GM12878 (cell line): ENCODE data around the gene TMEM138. TPM values are rescaled to one million over a fixed set of nuclear protein-coding genes. Genes with fewer than 3 reads are reported as not detected.

Experiments used
- ATAC-seq: fragments of 200-7000 bp; cut with Tn5 transposase; 3 replicates; pipeline ENCODE4 v1.9.1; 2020; ENCODE audit warnings: mild to moderate bottlenecking, moderate library complexity
- BruUV-seq: library from RNA; stranded (reverse); fragments of 400-500 nt; replicated peaks from 2 replicates; lab custom pipeline; 2021; lab: Mats Ljungman, UMichigan
- CTCF ChIA-PET: fragments of 300-600 bp; sonication (Branson Sonifier 250); formaldehyde crosslinking; extraction: SDS; loops from one replicate; lab custom pipeline; 2021; ENCODE audit warnings: inconsistent platforms; lab: Yijun Ruan, JAX
- POLR2A ChIA-PET: fragments of 350-600 bp; formaldehyde crosslinking; extraction: SDS; loops from one replicate; lab custom pipeline; 2021; ENCODE audit warnings: inconsistent platforms; lab: Charles Lee
- RAD21 ChIA-PET: fragments of 300-600 bp; sonication (Branson Sonifier 250); formaldehyde crosslinking; loops from one replicate; lab custom pipeline; 2023; ENCODE audit warnings: antibody characterized with exemption; ENCODE audit not compliant: unreplicated experiment; lab: Charles Lee
- SMC1A ChIA-PET: fragments of 300-600 bp; sonication (Branson Sonifier 250); formaldehyde crosslinking; loops from one replicate; lab custom pipeline; 2023; ENCODE audit not compliant: unreplicated experiment, uncharacterized antibody; lab: Charles Lee
- DNase-seq: peaks from one replicate; pipeline ENCODE4 v3.0.0-alpha.2; 2011; ENCODE audit warnings: low read depth, low spot score
- FAIRE-seq: peaks from 3 replicates; lab custom pipeline; 2011; peaks lifted over from hg19 to GRCh38; lab: Jason Lieb, UNC
- H2AFZ ChIP-seq: 2 replicates; pipeline ENCODE4 v1.6.0; 2011; ENCODE audit warnings: low read depth, low read length, control low read depth; ENCODE audit not compliant: control insufficient read depth
- H3K27ac ChIP-seq: 2 replicates; pipeline ENCODE4 v1.5.1; 2011; ENCODE audit warnings: control low read depth; ENCODE audit not compliant: control insufficient read depth, insufficient read depth
- H3K27me3 ChIP-seq, 2 experiments: replicated peaks in 1 of 2; 2 replicates each; pipeline versions ENCODE4 v1.6.0 to v1.6.1; 2011; ENCODE audit warnings: low read length in 1 of 2; ENCODE audit not compliant: control insufficient read depth in 2 of 2, insufficient read depth in 2 of 2
- H3K36me3 ChIP-seq, 2 experiments: 2 replicates each; pipeline ENCODE4 v1.5.1; 2011; ENCODE audit warnings: low read length in 1 of 2; ENCODE audit not compliant: control insufficient read depth in 2 of 2, insufficient read depth in 2 of 2
- H3K4me1 ChIP-seq: 2 replicates; pipeline ENCODE4 v1.6.1; 2011; ENCODE audit warnings: mild to moderate bottlenecking, low read length, moderate library complexity, mixed read lengths; ENCODE audit not compliant: control insufficient read depth, insufficient read depth
- H3K4me2 ChIP-seq: 2 replicates; pipeline ENCODE4 v1.6.0; 2011; ENCODE audit warnings: control low read depth; ENCODE audit not compliant: control insufficient read depth, insufficient read depth
- H3K4me3 ChIP-seq: fragments of 200-600 bp; sonication (generic); 2 replicates; pipeline ENCODE4 v1.5.1; 2016
- H3K79me2 ChIP-seq: 2 replicates; pipeline ENCODE4 v1.6.0; 2011; ENCODE audit warnings: low read length; ENCODE audit not compliant: control insufficient read depth, insufficient read depth
- H3K9ac ChIP-seq: 2 replicates; pipeline ENCODE4 v1.8.0; 2011; ENCODE audit warnings: low read length, control low read depth, mixed read lengths; ENCODE audit not compliant: control insufficient read depth, insufficient read depth
- H3K9me3 ChIP-seq: replicated peaks from 3 replicates; pipeline ENCODE4 v1.5.1; 2011; ENCODE audit warnings: mild to moderate bottlenecking, low read length; ENCODE audit not compliant: control insufficient read depth, insufficient read depth
- H4K20me1 ChIP-seq: 2 replicates; pipeline ENCODE4 v1.6.0; 2011; ENCODE audit not compliant: control insufficient read depth, insufficient read depth
- EGR1 ChIP-seq, 2 experiments: IDR thresholded peaks; 1 replicate in 1 of 2; 2 replicates in 1 of 2; pipeline ENCODE4 v1.6.1; 2011 to 2012; ENCODE audit warnings: low read depth in 2 of 2, low read length in 2 of 2, borderline replicate concordance in 1 of 2, mild to moderate bottlenecking in 1 of 2, moderate library complexity in 1 of 2
- MLLT1 ChIP-seq: fragments of 450-650 bp; IDR thresholded peaks from 2 replicates; pipeline ENCODE4 v1.6.1; 2016; ENCODE audit warnings: mild to moderate bottlenecking
- WGBS: methylation state at CpG from one replicate; pipeline ENCODE4 v1.1.6; 2016; ENCODE audit warnings: low lambda C conversion rate; ENCODE audit not compliant: insufficient replicate concordance, insufficient coverage; ENCODE audit errors: missing lambda C conversion rate; 5-methylcytosine and 5-hydroxymethylcytosine counted together
- in situ Hi-C: fragments of 300-500 bp; cut with MboI; formaldehyde crosslinking; loops from 9 replicates; pipeline ENCODE4 v1.14.3; 2018; ENCODE audit warnings: mixed read lengths
- intact Hi-C: fragments of 100-400 bp; cut with micrococcal nuclease; formaldehyde crosslinking; loops from one replicate; pipeline ENCODE4 v1.14.2; 2022; ENCODE audit not compliant: unreplicated experiment
- polyA plus RNA-seq, 11 experiments: library from polyadenylated mRNA; depleted of rRNA in 4 of 11; unstranded in 6 of 11; stranded (reverse) in 5 of 11; fragments of >200 nt; fragmentation: Nextera tagmentation in 4 of 11; fragmentation: Illumina TruSeq in 1 of 11; extraction: Ambion mirVana in 4 of 11; extraction: Trizol in 1 of 11; gene quantifications; 1 replicate in 1 of 11; 2 replicates in 10 of 11; pipeline versions ENCODE4 v1.2.1 to v1.2.3, GENCODE V29; 2011 to 2016; ENCODE audit warnings: inconsistent platforms in 2 of 11, missing spikeins in 2 of 11, low read depth in 1 of 11
- total RNA-seq, 4 experiments: library from RNA; depleted of rRNA in 3 of 4; stranded (reverse); fragments of >200 nt in 3 of 4; fragmentation: Illumina TruSeq in 1 of 4; extraction: Trizol in 1 of 4; gene quantifications; 2 replicates each; pipeline versions ENCODE4 v1.2.1 to v1.2.3, GENCODE V29; 2013 to 2021

The TMEM138 gene
- total and polyA plus RNA-seq, 10 of the 15 experiments (the other 5 are each of a cell fraction or from before 2014, with no cell fraction given) = 28.5 to 116 (median 73.4) TPM

- ChIA-PET POLR2A (interaction anchor here (1.0 to 5.9 kb wide), 9 partner anchors 19 to 95 kb away, joined by 3 to 86 read pairs (median 7); partner anchors contain the start of genes CPSF7, CYB561A3, SDHAF2 and TMEM138), RAD21 (interaction anchor here (1.0 to 6.5 kb wide), 7 partner anchors 20 to 95 kb away, joined by 3 to 424 read pairs (median 6); partner anchors contain the start of genes CPSF7, CYB561A3, SDHAF2 and TMEM138), CTCF (interaction anchor here (1.0 to 10.2 kb wide), 15 partner anchors 7 to 294 kb away, joined by 3 to 729 read pairs (median 12); partner anchors contain the start of genes CYB561A3, TMEM138 and TMEM216), SMC1A (interaction anchor here (0.7 to 8.1 kb wide), 16 partner anchors 20 to 503 kb away, joined by 3 to 414 read pairs (median 6); partner anchors contain the start of genes CYB561A3, TMEM138 and TMEM216)
- Histone ChIP-seq H3K79me2 (peaks cover 46% of the 10 kb centered on the region), H3K27me3 (no peaks in the 10 kb centered on the region), H3K4me3 (peak overlapping the region; percentile 90; the same call in 1 of the 2 replicates), H3K4me2 (peak overlapping the region; percentile 77), H3K27ac (no peak overlapping the region), H3K36me3 (peaks cover 2 to 7% of the 10 kb centered on the region in 2 experiments; a peak in 3 of 4 replicates), H3K9ac (peak overlapping the region; percentile 18; the same call in 1 of the 2 replicates), H3K9me3 (no peaks in the 10 kb centered on the region), H2AFZ (no peak overlapping the region), H3K4me1 (peaks cover 20% of the 10 kb centered on the region), H4K20me1 (no peaks in the 10 kb centered on the region; the same call in 1 of the 2 replicates)
- in situ Hi-C loops (loop anchor here (5.0 kb wide), 1 partner anchor 53 kb away; no protein-coding TSS in a partner anchor), intact Hi-C loops (loop anchor here (5.0 to 10.0 kb wide), 2 partner anchors 80 to 103 kb away; no protein-coding TSS in a partner anchor)
- no peak for FAIRE-seq
- no TSS peak for BruUV-seq
- ATAC-seq = no peak
- 95% methylated on average over 16 of the region's 16 CpGs for WGBS
- peak; percentile 59; the same call in 1 of the 2 replicates for TF ChIP-seq MLLT1
- no peak for TF ChIP-seq EGR1 (IDR thresholded peaks at IDR 0.05; ENCODE audit: borderline replicate concordance in 1 of 2, low read depth in 2 of 2, low read length in 2 of 2)
- DNase-seq = no peak
Observed at GRCh38 chr11:61334434-61335354, 27.5 kb upstream of the TMEM138 start.
